ENCODE data around the gene TNFSF8.

- TF ChIP-seq POLR2AphosphoS5 (IDR thresholded peaks at IDR 0.05) = no peak
- no peak for TF ChIP-seq POLR2A (IDR thresholded peaks at IDR 0.05)
- TF ChIP-seq, protein P1, sequence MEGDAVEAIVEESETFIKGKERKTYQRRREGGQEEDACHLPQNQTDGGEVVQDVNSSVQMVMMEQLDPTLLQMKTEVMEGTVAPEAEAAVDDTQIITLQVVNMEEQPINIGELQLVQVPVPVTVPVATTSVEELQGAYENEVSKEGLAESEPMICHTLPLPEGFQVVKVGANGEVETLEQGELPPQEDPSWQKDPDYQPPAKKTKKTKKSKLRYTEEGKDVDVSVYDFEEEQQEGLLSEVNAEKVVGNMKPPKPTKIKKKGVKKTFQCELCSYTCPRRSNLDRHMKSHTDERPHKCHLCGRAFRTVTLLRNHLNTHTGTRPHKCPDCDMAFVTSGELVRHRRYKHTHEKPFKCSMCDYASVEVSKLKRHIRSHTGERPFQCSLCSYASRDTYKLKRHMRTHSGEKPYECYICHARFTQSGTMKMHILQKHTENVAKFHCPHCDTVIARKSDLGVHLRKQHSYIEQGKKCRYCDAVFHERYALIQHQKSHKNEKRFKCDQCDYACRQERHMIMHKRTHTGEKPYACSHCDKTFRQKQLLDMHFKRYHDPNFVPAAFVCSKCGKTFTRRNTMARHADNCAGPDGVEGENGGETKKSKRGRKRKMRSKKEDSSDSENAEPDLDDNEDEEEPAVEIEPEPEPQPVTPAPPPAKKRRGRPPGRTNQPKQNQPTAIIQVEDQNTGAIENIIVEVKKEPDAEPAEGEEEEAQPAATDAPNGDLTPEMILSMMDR (IDR thresholded peaks at IDR 0.05) = no peak
- TF ChIP-seq EP300 (IDR thresholded peaks at IDR 0.05) = no peak
These were observed 68.3 kb downstream of the TNFSF8 start for GRCh38 chr9:114861922-114862605.

Measured in gastroesophageal sphincter (tissue), 3 donors.